Fibroblast of peridontal ligament (primary cell): Measurements from ENCODE around the gene CMTM6.
"Not testable (repeated sequence)": the region's sequence is repeated elsewhere in the genome, so short reads cannot be mapped to it uniquely, and the experiment has no call there.

Experiments
- DNase-seq: peaks from one replicate; pipeline ENCODE4 v3.0.0-alpha.2; 2010; ENCODE audit errors: extremely low read depth

Gene CMTM6

DNA sequence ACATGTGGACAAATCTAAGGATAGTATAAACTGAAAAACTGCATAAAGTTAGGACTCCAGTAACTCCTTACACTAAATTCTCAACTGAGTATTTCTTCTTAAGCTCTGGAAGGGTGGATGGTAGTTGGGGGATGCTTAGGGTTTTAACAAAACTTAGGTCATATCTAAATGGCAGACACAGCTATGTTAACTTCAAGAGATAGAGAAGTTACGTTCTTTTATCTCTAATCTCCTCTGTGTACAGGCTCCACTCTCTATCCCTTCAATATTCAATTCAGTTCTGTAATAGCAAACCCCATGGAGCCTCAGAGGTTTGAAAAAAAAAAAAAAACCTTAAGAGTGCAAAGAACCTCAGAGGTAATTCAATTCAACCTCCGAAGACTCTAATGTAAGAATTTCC, 3.1 kb downstream of the CMTM6 start:
- no peak for DNase-seq

DNA sequence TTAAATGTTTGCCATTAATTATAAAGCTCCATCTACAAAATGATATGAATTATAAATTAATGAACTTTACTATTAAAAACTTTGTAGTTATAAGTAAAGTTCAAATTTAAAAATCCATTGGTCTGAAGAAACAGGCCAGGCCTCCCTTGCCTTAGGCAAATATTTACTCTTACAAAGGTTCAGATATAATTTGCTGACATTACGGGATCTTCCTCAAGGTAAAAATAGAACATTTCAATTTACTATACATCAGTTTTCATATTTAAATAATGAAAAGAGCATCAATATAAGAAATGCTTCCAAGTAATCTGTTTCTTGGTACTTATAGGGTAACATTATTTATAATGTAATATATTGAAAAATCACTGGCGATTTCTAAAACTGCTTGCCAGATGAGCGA, 3.7 kb downstream of the CMTM6 start:
- no peak for DNase-seq

GRCh38 chr3:32498252-32498651, 4.4 kb downstream of the CMTM6 start:
- DNase-seq: no peak

- DNase-seq: no peak
Measured at GRCh38 chr3:32495609-32496008, 7.0 kb downstream of the CMTM6 start.

- no peak for DNase-seq
Measured at GRCh38 chr3:32495085-32495484, 7.6 kb downstream of the CMTM6 start.

DNA sequence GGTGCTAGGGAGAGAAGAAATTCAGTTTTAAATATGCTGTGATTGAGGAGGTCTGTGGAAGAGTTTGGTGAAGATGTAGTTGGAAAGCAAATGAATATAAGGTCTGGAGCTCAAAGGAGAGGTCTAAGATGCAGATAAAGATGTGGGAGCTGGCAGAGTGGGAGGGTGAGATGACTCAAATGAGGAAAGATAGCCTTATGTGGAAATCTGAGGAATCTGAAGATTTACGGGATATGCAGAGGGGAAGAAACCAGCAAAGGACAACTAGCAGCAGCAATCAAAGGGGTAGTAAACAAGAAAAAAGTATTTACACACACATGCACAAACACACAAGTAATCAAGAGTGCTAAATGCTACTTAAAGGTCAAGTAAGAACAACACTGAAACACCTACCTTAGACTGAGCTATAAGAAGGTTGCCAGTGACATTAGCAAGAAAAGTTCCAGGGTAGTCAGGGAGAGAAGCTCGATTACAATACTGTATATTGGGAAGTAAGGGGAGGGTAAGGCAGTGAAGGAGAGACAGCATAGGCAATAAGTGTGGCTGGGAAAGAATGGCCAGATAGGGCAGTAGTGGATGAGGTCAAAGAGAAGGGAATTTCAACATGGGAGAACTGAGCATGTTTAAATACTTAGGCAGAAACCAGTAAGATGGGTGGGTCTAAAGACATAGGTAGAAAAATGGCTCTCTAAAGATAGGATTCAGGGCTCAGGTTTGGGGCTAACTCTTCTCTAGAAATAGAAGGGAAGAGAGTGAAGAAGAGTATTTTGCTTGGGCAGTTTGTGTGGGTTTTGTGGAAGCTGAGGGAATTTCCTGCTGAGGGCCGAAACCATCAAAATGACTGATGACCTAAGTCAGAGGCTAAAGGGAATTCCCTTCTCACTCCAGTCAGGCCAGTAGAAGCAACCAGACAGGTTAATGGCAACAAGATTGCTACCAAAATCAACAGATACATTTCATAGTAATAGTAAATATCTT, 8.9 kb downstream of the CMTM6 start:
- DNase-seq: peak; percentile 25

- DNase-seq: no peak
Measured at GRCh38 chr3:32492684-32493436, 9.8 kb downstream of the CMTM6 start.

- DNase-seq: no peak
Measured at GRCh38 chr3:32488474-32489008, 14.1 kb downstream of the CMTM6 start.

- no peak for DNase-seq
Measured at GRCh38 chr3:32487781-32488473, 14.7 kb downstream of the CMTM6 start.

DNA sequence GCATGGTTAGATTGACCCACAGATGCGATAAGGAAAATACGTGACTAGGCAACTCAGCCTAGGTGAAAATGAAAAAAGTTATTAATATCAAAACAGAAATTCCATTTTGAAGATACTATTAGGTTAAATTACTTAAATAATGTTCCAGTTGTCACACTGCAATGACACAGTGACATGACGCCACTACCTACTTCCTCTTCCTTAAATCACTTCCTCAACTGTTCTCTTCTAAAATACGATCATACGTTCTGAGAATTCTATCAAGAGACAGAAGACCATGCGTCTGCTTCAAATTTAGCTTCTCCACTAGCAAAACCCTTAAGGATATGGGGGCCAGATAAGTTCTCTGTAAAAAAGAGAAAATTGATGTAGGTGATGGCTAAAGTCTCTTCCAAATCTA, 18.2 kb downstream of the CMTM6 start:
- no peak for DNase-seq

DNA sequence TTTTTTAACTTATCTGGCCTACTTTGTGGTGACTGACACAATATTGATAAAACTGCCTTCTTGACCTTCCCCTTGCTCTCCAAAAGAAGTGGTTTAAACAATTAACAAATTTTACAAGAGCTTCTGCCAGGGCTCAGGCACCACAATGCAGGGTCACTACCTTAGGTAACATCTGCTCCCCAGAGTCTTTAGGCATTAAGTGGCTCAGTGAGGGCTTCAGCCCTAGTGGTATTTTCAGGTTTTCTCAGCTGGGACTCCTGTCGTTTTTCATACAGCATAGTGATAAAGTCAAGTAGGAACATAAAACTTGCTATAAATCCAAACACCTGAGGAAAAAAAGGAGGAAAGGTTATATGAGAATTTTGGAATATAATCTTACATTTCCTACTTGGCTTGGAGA, 18.9 kb downstream of the CMTM6 start:
- no peak for DNase-seq

GRCh38 chr3:32482693-32483092, 20.0 kb downstream of the CMTM6 start:
- DNase-seq: no peak

DNA sequence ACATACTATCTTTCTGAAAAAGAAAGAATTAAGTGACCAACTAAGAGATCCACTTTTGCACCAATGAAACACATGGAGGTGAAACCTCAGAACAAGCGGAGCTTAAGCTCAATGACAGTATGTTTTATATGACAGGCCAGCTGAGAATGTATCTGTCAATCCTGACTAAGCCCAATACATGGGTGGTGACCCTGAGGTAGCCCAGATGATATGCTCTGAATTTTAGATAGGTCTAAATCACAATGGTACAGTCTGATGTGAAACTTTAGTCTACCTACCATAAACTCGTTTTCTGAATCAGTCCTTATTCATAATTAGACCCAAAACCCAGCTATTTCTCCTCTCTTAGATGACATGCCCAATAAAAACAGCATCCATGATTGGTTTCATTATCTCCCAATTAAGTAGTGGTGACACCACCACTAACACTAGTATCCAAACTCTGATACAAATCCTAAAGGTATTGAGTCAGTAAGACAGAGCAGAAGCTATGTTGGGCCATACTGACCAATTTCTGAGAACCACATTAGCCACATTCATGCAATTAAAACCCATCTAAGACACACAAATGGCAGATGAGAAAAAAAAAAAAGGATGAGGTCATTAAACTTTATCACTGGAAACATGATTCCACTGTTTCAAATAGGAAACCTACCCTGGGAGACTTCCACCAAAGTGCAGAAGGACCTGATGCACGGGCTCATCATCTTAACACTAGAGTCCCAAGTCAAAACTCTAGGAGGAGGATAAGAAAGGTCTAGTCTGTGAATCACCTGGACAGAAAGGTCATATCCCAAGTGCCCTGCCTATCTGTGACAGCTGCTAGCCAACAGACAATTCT, 20.6 kb downstream of the CMTM6 start:
- DNase-seq: no peak

- peak; percentile 78 for DNase-seq
Measured at GRCh38 chr3:32480604-32481003, 22.0 kb downstream of the CMTM6 start.

DNA sequence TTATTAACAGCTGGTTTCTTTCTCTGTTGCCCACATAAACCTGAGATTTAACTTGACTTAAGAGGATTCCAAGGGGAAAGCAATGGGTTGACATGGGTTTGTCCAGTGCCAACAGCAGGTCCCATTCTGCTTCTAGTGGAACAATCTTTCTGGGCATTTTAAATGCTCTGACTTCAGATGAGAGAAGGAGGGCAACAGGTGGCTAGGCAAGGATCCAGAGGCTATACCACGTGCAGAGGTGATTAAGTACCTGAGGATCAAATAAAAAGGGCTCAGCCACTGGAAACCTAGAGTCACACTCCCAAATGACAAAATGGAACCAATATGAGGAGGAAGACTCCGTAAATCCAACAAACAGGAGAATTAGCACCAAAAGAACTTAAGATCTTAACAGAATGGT, 28.5 kb downstream of the CMTM6 start:
- DNase-seq: no peak

DNA sequence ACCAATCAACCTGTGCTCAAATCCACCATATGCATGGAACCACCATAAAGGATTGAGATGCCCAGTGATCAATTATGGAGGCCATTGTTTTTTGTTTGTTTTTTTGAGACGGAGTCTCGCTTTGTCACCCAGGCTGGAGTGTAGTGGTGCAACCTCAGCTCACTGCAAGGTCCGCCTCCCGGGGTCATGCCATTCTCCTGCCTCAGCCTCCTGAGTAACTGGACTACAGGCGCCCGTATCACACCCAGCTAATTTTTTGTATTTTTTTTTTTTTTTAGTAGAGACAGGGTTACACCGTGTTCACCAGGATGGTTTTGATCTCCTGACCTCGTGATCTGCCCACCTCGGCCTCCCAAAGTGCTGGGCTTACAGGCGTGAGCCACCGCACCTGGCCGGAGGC, 30.5 kb downstream of the CMTM6 start:
- not testable (repeated sequence) for DNase-seq

- no peak for DNase-seq
Measured at GRCh38 chr3:32471246-32471645, 31.4 kb downstream of the CMTM6 start.

DNA sequence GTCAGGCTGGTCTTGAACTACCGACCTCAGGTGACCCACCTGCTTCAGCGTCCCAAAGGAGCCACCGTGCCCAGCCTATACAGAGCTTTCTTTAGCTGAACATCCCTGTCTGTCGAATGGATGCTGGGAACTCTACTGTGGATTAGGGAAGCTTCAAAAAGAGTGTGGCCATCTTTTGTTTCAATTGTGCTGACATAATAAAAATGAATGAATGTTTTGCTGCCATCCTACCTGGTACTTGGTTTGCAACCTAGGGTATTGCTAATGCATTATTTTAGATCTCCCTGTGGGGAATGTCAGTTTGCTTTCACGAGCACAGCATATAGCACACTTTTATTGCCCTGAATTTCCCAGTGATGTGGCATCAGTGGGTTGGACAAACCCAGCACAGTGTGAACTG, 32.3 kb downstream of the CMTM6 start:
- DNase-seq: no peak

DNA sequence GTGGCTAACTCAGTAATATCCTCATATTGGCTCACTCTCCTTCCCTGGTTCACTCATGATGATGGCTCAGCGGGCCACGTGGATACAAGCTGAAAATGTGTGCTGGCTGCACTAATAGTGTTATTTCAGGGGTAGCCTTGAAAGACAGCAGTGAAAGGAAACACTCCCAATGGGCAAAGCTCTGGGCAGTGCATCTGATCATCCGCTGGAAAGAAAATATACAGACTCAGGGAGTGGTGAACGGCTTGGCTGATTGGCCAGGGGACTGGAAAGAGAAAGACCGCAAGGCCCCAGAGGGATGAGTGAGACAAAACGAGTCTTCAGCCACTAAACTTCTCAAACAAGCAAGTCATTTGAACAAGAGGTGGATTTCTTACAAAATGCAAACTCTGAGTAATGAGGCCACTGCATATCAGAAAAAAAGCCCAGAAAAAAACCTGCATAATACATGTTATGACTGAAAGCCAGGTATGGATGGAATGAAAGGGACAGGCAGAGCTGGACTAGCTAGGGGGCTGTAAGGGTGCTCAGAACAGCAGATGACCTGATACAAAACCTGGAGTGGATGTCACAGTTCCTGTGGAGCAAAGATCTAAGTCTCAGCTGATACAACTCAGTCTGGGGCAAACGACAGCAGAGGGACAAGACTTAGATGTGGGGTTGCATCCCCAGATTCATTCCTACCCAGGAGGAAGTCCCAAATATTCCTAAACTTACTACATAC, 33.3 kb downstream of the CMTM6 start:
- peak; percentile 84 for DNase-seq

DNA sequence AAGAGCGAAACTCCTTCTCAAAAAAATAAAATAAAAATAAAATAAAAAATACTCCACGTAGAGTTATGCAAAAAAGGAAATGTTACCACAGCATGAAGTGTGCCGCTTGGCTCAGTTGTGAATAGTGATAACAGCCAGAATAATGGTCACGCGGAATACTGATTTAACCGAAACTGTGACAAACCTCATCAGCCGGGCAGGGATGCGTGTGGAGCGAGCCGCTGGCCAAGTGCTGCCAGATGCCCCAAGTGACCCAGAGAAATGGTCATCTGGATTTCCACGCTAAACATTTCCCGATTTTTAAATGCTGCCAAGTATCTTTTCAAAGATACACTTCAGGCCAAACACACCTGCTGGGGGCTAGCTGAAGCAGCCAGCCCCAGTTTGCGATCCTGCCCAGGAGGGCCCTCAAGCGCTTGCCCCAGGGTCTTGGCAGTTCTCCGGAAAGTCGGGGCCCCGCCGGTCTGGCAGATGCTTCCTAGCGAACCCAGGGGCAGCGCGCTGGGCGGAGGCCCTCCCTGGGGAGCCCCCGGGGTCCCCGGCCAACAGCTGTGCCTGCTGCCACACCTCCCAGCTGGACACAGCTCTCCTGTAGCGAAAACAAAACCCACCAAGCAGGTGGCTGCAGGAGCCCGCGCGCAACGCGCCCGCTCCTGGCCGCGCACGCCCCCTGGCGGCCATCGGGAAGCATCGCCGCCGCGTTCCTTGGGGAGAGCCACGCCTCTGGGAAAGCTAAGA, 35.1 kb downstream of the CMTM6 start:
- peak; percentile 62 for DNase-seq
